AG04449 (cell line): Measurements from ENCODE around the gene NPAS2.

Experiments used
- CTCF ChIA-PET: fragments of 350-600 bp; formaldehyde crosslinking; extraction: SDS; loops from one replicate; lab custom pipeline; 2021; ENCODE audit warnings: antibody characterized with exemption; lab: Yijun Ruan, JAX
- POLR2A ChIA-PET: fragments of 400-600, 350-600 bp; formaldehyde crosslinking; extraction: SDS; loops from one replicate; lab custom pipeline; 2020; ENCODE audit warnings: antibody characterized with exemption, inconsistent platforms; lab: Yijun Ruan, JAX
- DNase-seq: peaks from one replicate; pipeline ENCODE4 v3.0.0-alpha.2; 2010; ENCODE audit warnings: low read depth, low spot score
- H3K4me3 ChIP-seq: 2 replicates; pipeline ENCODE4 v1.5.1; 2011; ENCODE audit warnings: low read depth, mild to moderate bottlenecking, control low read depth, low read length
- TF ChIP-seq, protein P1 (sequence below): IDR thresholded peaks from one replicate; pipeline ENCODE4 v1.5.1; 2011; ENCODE audit warnings: mild to moderate bottlenecking, moderate library complexity, low read length, control low read depth, inconsistent platforms; ENCODE audit not compliant: insufficient read depth; ENCODE audit errors: missing control alignments

The NPAS2 gene

GRCh38 chr2:100940240-100940639, 120.3 kb downstream of the NPAS2 start:
- ChIA-PET CTCF (interaction anchor here (0.7 kb wide), 1 partner anchor 31 kb away, joined by 4 read pairs; no protein-coding TSS in a partner anchor), POLR2A (no interaction called here)
- no peak overlapping the region for H3K4me3 ChIP-seq
- TF ChIP-seq, protein P1, sequence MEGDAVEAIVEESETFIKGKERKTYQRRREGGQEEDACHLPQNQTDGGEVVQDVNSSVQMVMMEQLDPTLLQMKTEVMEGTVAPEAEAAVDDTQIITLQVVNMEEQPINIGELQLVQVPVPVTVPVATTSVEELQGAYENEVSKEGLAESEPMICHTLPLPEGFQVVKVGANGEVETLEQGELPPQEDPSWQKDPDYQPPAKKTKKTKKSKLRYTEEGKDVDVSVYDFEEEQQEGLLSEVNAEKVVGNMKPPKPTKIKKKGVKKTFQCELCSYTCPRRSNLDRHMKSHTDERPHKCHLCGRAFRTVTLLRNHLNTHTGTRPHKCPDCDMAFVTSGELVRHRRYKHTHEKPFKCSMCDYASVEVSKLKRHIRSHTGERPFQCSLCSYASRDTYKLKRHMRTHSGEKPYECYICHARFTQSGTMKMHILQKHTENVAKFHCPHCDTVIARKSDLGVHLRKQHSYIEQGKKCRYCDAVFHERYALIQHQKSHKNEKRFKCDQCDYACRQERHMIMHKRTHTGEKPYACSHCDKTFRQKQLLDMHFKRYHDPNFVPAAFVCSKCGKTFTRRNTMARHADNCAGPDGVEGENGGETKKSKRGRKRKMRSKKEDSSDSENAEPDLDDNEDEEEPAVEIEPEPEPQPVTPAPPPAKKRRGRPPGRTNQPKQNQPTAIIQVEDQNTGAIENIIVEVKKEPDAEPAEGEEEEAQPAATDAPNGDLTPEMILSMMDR, result no peak
- DNase-seq, result no peak

- DNase-seq, result no peak
- ChIA-PET CTCF (interaction anchor here (1.0 to 1.2 kb wide), 2 partner anchors 9 to 42 kb away, joined by 3 to 4 read pairs; no protein-coding TSS in a partner anchor), POLR2A (no interaction called here)
- TF ChIP-seq, protein P1, result no peak
- H3K4me3 ChIP-seq, result no peak overlapping the region
These were observed 121.1 kb downstream of the NPAS2 start for GRCh38 chr2:100940766-100941645.

DNA sequence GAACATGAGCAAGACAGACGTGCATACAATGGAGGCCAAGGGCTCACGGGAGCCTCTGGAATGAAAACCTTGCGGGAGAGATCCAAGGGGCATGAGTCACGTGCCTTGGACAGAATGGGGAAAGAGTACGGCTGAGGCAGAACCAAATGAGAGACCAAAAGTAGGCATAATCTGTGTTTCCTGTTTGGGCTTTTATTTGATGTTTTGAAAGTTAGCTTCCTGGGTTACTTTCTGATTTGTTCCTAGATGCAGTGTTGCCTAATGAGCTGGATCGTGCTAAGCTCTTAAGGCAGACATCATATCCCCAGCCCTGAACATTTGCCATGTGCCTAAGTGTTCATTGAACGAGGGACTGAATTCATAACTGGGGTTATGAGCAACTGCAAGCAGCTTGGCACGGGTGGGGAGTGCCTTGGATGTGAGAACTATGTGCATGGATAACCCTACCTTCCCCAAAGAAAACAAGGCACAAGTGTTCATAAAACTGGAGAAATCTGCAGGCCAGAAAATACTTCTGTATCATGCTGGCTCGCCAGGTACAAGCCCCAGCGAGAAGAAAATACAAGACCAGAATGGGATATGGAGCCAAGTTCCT, 121.8 kb downstream of the NPAS2 start:
- DNase-seq, result no peak
- ChIA-PET CTCF (interaction anchor here (1.0 to 1.2 kb wide), 2 partner anchors 10 to 41 kb away, joined by 3 to 4 read pairs; no protein-coding TSS in a partner anchor), POLR2A (no interaction called here)
- H3K4me3 ChIP-seq, result no peak overlapping the region
- TF ChIP-seq, protein P1, result no peak

DNA sequence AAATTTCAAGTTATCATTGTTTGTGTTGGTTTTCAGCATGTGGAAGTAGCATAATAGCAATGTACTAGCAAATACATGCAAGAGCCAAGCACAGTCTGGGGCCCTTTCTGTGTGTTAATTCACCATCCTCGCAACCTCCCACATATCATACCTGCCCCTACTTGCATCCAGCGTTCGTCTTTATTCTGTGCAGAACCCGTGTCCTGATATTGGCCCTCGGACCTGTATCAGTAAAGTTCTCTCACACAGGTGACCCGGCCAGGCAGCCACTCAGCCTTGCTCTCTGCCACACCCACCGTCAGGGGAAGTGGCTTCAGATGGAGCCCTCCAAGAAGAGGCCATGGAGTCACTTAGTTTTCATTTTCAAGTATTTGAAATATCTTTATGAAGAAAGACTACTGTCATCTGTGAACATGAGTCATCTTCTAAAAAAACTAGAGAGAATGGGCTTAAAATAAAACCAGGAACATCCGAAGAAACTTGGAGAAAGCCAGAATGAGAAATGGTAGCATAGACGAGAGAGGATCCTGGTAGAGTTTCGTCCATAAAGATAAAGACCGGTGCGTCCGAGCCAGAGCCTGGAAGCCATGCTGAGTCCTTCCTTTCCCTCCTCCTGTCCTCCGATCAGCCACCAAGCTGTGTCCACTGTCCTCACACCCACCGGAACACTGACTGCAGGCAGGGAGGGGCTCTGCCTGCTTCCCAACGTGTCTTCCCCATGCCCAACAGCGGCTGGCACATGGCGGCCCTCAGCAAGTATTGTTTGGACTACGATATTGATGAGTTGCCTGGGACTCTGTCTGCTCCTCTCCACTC, 124.9 kb downstream of the NPAS2 start:
- POLR2A ChIA-PET, result interaction anchor here (0.6 kb wide), 1 partner anchor 290 kb away, joined by 3 read pairs; no protein-coding TSS in a partner anchor
- H3K4me3 ChIP-seq, result no peak overlapping the region
- TF ChIP-seq, protein P1, result no peak
- no peak for DNase-seq
- CTCF ChIA-PET, result no interaction called here

DNA sequence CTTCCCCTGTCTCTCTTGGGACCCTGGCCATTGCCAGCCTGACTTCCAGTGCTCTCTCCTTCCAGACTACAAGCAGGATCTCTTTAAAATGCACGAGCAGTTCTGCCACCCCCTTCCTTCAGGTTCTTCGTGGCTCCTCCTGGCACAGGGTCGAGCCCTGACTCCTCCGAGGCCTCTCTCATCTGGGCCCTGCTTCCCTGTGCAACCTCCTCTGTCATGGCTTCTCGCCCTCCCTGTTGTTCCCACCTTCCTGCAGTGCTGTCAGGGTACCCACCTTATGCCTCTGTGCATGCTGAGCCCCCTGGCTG, 125.4 kb downstream of the NPAS2 start:
- no peak for DNase-seq
- no peak overlapping the region for H3K4me3 ChIP-seq
- POLR2A ChIA-PET, result no interaction called here
- TF ChIP-seq, protein P1, result no peak
- CTCF ChIA-PET, result interaction anchor here (1.5 kb wide), 1 partner anchor 215 kb away, joined by 5 read pairs; no protein-coding TSS in a partner anchor
